KOPT-K1 (cell line): Measurements from ENCODE around the gene CKAP2.
"Not testable (repeated sequence)": the region's sequence is repeated elsewhere in the genome, so short reads cannot be mapped to it uniquely, and the experiment has no call there.

Source experiments
- H3K27ac ChIP-seq: fragments of 200-600 bp; sonication (generic); 2 replicates; pipeline ENCODE4 v1.5.1; 2016; ENCODE audit warnings: antibody characterized with exemption, mild to moderate bottlenecking, low read depth, low read length; ENCODE audit not compliant: poor library complexity, severe bottlenecking
- H3K36me3 ChIP-seq: fragments of 200-600 bp; sonication (generic); 2 replicates; pipeline ENCODE4 v1.5.1; 2017; ENCODE audit warnings: antibody characterized with exemption, mild to moderate bottlenecking, low read length, moderate library complexity; ENCODE audit not compliant: insufficient read depth
- H3K9me3 ChIP-seq: fragments of 200-600 bp; sonication (generic); 2 replicates; pipeline ENCODE4 v1.5.1; 2017; ENCODE audit warnings: antibody characterized with exemption, low read length, mild to moderate bottlenecking; ENCODE audit not compliant: insufficient read depth, poor library complexity, severe bottlenecking

The CKAP2 gene

GRCh38 chr13:52487078-52487477 lies 31.8 kb downstream of the CKAP2 start:
- H3K9me3 ChIP-seq, H3K36me3 ChIP-seq, H3K27ac ChIP-seq: not testable (repeated sequence)

- not testable (repeated sequence) for H3K9me3 ChIP-seq, H3K36me3 ChIP-seq, H3K27ac ChIP-seq
Observed at GRCh38 chr13:52488763-52489162, 33.5 kb downstream of the CKAP2 start.

- H3K36me3 ChIP-seq, H3K9me3 ChIP-seq, H3K27ac ChIP-seq: not testable (repeated sequence)
Observed at GRCh38 chr13:52491015-52491414, 35.7 kb downstream of the CKAP2 start.

- H3K27ac ChIP-seq, H3K9me3 ChIP-seq, H3K36me3 ChIP-seq: not testable (repeated sequence)
Observed at GRCh38 chr13:52494241-52494640, 39.0 kb downstream of the CKAP2 start.

GRCh38 chr13:52497979-52498378 lies 42.7 kb downstream of the CKAP2 start:
- not testable (repeated sequence) for H3K36me3 ChIP-seq, H3K27ac ChIP-seq, H3K9me3 ChIP-seq

- H3K36me3 ChIP-seq, H3K27ac ChIP-seq: not testable (repeated sequence)
- peaks cover 11% of the 10 kb centered on the region for H3K9me3 ChIP-seq
Observed at GRCh38 chr13:52502277-52502676, 47.0 kb downstream of the CKAP2 start.

GRCh38 chr13:52505843-52506242 lies 50.6 kb downstream of the CKAP2 start:
- peaks cover 11% of the 10 kb centered on the region for H3K9me3 ChIP-seq
- H3K36me3 ChIP-seq, H3K27ac ChIP-seq: not testable (repeated sequence)

GRCh38 chr13:52509532-52509931 lies 54.3 kb downstream of the CKAP2 start:
- not testable (repeated sequence) for H3K36me3 ChIP-seq, H3K9me3 ChIP-seq, H3K27ac ChIP-seq

GRCh38 chr13:52510221-52510797 lies 55.0 kb downstream of the CKAP2 start:
- H3K27ac ChIP-seq, H3K36me3 ChIP-seq, H3K9me3 ChIP-seq: not testable (repeated sequence)

- H3K27ac ChIP-seq, H3K9me3 ChIP-seq, H3K36me3 ChIP-seq: not testable (repeated sequence)
Observed at GRCh38 chr13:52511598-52511997, 56.3 kb downstream of the CKAP2 start.

GRCh38 chr13:52513957-52514596 lies 58.8 kb downstream of the CKAP2 start:
- H3K9me3 ChIP-seq, H3K27ac ChIP-seq, H3K36me3 ChIP-seq: not testable (repeated sequence)

GRCh38 chr13:52523323-52523722 lies 68.0 kb downstream of the CKAP2 start:
- not testable (repeated sequence) for H3K36me3 ChIP-seq, H3K9me3 ChIP-seq, H3K27ac ChIP-seq
